Activated CD4-positive, alpha-beta T cell treated with anti-CD3 and anti-CD28 coated beads, Interleukin-2, amount 50 U/mL, for 24 hours (primary cell): Measurements from ENCODE around the gene EFHD2.
"Not testable (repeated sequence)": the region's sequence is repeated elsewhere in the genome, so short reads cannot be mapped to it uniquely, and the experiment has no call there.

Source experiments
- DNase-seq, 2 donors: peaks; one replicate each; pipeline ENCODE4 v3.0.0-alpha.2; 2020; ENCODE audit warnings: low read depth in 1 of 2, low spot score in 1 of 2

Gene EFHD2

GRCh38 chr1:15452216-15452615 lies 42.5 kb downstream of the EFHD2 start:
- no peak for DNase-seq

GRCh38 chr1:15452866-15453571 lies 43.3 kb downstream of the EFHD2 start:
- no peak for DNase-seq

- no peak for DNase-seq
Measured at GRCh38 chr1:15453734-15454133, 44.0 kb downstream of the EFHD2 start.

GRCh38 chr1:15454256-15454655 lies 44.6 kb downstream of the EFHD2 start:
- DNase-seq: no peak

- DNase-seq: no peak
Measured at GRCh38 chr1:15455522-15455921, 45.8 kb downstream of the EFHD2 start.

- DNase-seq: no peak
Measured at GRCh38 chr1:15456313-15456954, 46.7 kb downstream of the EFHD2 start, which contains the start of gene CELA2A. Gene CELA2A (plus strand): TSS chr1:15456732. CDS start chr1:15456754, 22 bp downstream.

- DNase-seq: no peak
Measured at GRCh38 chr1:15457585-15457984, 47.9 kb downstream of the EFHD2 start.

- DNase-seq: not testable (repeated sequence)
Measured at GRCh38 chr1:15458388-15458787, 48.7 kb downstream of the EFHD2 start.

- DNase-seq: no peak
Measured at GRCh38 chr1:15459771-15460707, 50.4 kb downstream of the EFHD2 start.

GRCh38 chr1:15460708-15461095 lies 51.0 kb downstream of the EFHD2 start:
- no peak for DNase-seq

GRCh38 chr1:15463064-15463800 lies 53.5 kb downstream of the EFHD2 start:
- not testable (repeated sequence) for DNase-seq

- DNase-seq: not testable (repeated sequence)
Measured at GRCh38 chr1:15463926-15464322, 54.2 kb downstream of the EFHD2 start.

GRCh38 chr1:15465674-15466073 lies 56.0 kb downstream of the EFHD2 start:
- no peak for DNase-seq

- not testable (repeated sequence) for DNase-seq
Measured at GRCh38 chr1:15466955-15467625, 57.4 kb downstream of the EFHD2 start.

GRCh38 chr1:15468145-15468544 lies 58.5 kb downstream of the EFHD2 start:
- no peak for DNase-seq

- DNase-seq: no peak
Measured at GRCh38 chr1:15469361-15469760, 59.7 kb downstream of the EFHD2 start.

GRCh38 chr1:15469821-15470448 lies 60.2 kb downstream of the EFHD2 start:
- not testable (repeated sequence) for DNase-seq

- DNase-seq: not testable (repeated sequence)
Measured at GRCh38 chr1:15471067-15471466, 61.4 kb downstream of the EFHD2 start.

GRCh38 chr1:15471723-15472122 lies 62.0 kb downstream of the EFHD2 start:
- DNase-seq: not testable (repeated sequence)

GRCh38 chr1:15472587-15472986 lies 62.9 kb downstream of the EFHD2 start:
- DNase-seq: no peak
